GDM1 (cell line): Measurements from ENCODE around the gene BPIFA3.

Source experiments
- DNase-seq: peaks from one replicate; lab custom pipeline; 2025; lab: John Stamatoyannopoulos, UW

Gene BPIFA3

GRCh38 chr20:33262658-33263065 is 45.5 kb downstream of the BPIFA3 start:
- peak; percentile 39 for DNase-seq

- no peak for DNase-seq
These were observed 46.6 kb downstream of the BPIFA3 start for GRCh38 chr20:33263784-33264183.

GRCh38 chr20:33267701-33268100 is 50.5 kb downstream of the BPIFA3 start:
- no peak for DNase-seq

GRCh38 chr20:33272155-33272873 is 55.2 kb downstream of the BPIFA3 start:
- DNase-seq = no peak

GRCh38 chr20:33273117-33273851 is 56.1 kb downstream of the BPIFA3 start:
- DNase-seq = no peak

GRCh38 chr20:33275215-33275614 is 58.1 kb downstream of the BPIFA3 start:
- no peak for DNase-seq

- DNase-seq = no peak
These were observed 58.7 kb downstream of the BPIFA3 start for GRCh38 chr20:33275871-33276270.

GRCh38 chr20:33276303-33277113 is 59.4 kb downstream of the BPIFA3 start:
- no peak for DNase-seq
